K562 (cell line): Measurements from ENCODE around the gene LST1. TPM values are rescaled to one million over a fixed set of nuclear protein-coding genes. Genes with fewer than 3 reads are reported as not detected.

Experiments used
- E2F4 ChIP-seq: sonication (generic); formaldehyde crosslinking; IDR thresholded peaks from 2 replicates; pipeline ENCODE4 v1.8.0; 2022; ENCODE audit warnings: mild to moderate bottlenecking, low read depth, missing genetic modification reagents
- FOXK2 ChIP-seq, 2 experiments: fragments of 450-650 bp; IDR thresholded peaks in 1 of 2; conservative IDR thresholded peaks in 1 of 2; 2 replicates each; pipeline ENCODE4 v1.6.1; 2016; ENCODE audit warnings: low read depth in 2 of 2, mild to moderate bottlenecking in 1 of 2
- KDM5B ChIP-seq: fragments of 200-600 bp; sonication (generic); IDR thresholded peaks from 2 replicates; pipeline ENCODE4 v1.6.1; 2012; ENCODE audit warnings: low read depth, mild to moderate bottlenecking, moderate library complexity, low read length, control low read depth, inconsistent platforms; ENCODE audit not compliant: insufficient replicate concordance
- RBBP5 ChIP-seq: fragments of 200-600 bp; sonication (generic); IDR thresholded peaks from 2 replicates; pipeline ENCODE4 v1.6.1; 2012; ENCODE audit warnings: borderline replicate concordance, mild to moderate bottlenecking, low read length, control low read depth, inconsistent platforms; ENCODE audit not compliant: insufficient read depth, poor library complexity, severe bottlenecking
- ZEB2 ChIP-seq: fragments of 450-650 bp; IDR thresholded peaks from 2 replicates; pipeline ENCODE4 v1.6.1; 2016
- ZKSCAN3 ChIP-seq: fragments of 250-450 bp; sonication (Bioruptor Pico); IDR thresholded peaks from 2 replicates; pipeline ENCODE4 v1.4.0; 2020
- ZNF318 ChIP-seq, 2 experiments: fragments of 450-650 bp; IDR thresholded peaks; 2 replicates each; pipeline ENCODE4 v1.6.1; 2016; ENCODE audit warnings: mild to moderate bottlenecking in 2 of 2, borderline replicate concordance in 1 of 2, low read depth in 1 of 2, moderate library complexity in 1 of 2
- ZNF407 ChIP-seq: fragments of 450-650 bp; IDR thresholded peaks from 2 replicates; pipeline ENCODE4 v1.6.1; 2016; ENCODE audit warnings: low read depth
- polyA plus RNA-seq, 8 experiments: library from polyadenylated mRNA; depleted of rRNA in 4 of 8; stranded (reverse) in 5 of 8; unstranded in 3 of 8; fragments of >200 nt; fragmentation: Nextera tagmentation in 2 of 8; fragmentation: Illumina TruSeq in 1 of 8; extraction: Ambion mirVana in 2 of 8; extraction: Trizol in 1 of 8; gene quantifications; 2 replicates each; pipeline versions ENCODE4 v1.2.1 to v1.2.3, GENCODE V29; 2011 to 2014; ENCODE audit warnings: inconsistent platforms in 1 of 8, missing spikeins in 1 of 8
- total RNA-seq, 7 experiments: library from RNA; depleted of rRNA in 6 of 7; stranded (reverse); fragments of >200 nt in 6 of 7; fragmentation: Illumina TruSeq in 2 of 7; extraction: Trizol in 2 of 7; gene quantifications; 2 replicates each; pipeline versions ENCODE4 v1.2.1 to v1.2.3, GENCODE V29; 2011 to 2021; ENCODE audit warnings: low replicate concordance in 1 of 7

Gene LST1
- total and polyA plus RNA-seq, 9 of the 15 experiments (the other 6 are each of a cell fraction or from before 2014, with no cell fraction given), result 0.82 to 7.8 (median 1.7) TPM

- TF ChIP-seq ZNF318 (IDR thresholded peaks at IDR 0.05; ENCODE audit: borderline replicate concordance in 1 of 2, low read depth in 1 of 2) (no peak), FOXK2 (conservative IDR thresholded peaks at IDR 0.05 in 1 of 2, IDR thresholded peaks at IDR 0.05 in 1 of 2; ENCODE audit: low read depth in 2 of 2) (no peak), ZEB2 (no peak), E2F4 (CRISPR knock-in tag) (peak; percentile 20; the same call in 1 of the 2 replicates), KDM5B (peak; percentile 41), ZKSCAN3 (CRISPR knock-in tag) (no peak), RBBP5 (peak; percentile 70), ZNF407 (no peak)
These were observed 38.1 kb upstream of the LST1 start (continued) for GRCh38 chr6:31547727-31548543.
